Colon (tissue), 2 donors: ENCODE measurements around the gene ANO3.

Experiments
- FAIRE-seq: peaks from 2 replicates; lab custom pipeline; 2012; peaks lifted over from hg19 to GRCh38; lab: Jason Lieb, UNC
- donor health status: control.
- donor health status: control.

ANO3 gene

GRCh38 chr11:26359055-26359454 is 27.1 kb downstream of the ANO3 start:
- FAIRE-seq, result no peak

- FAIRE-seq, result no peak
Measured at GRCh38 chr11:26365284-26365683, 33.4 kb downstream of the ANO3 start.

- FAIRE-seq, result no peak
Measured at GRCh38 chr11:26377619-26378018, 45.7 kb downstream of the ANO3 start.

- FAIRE-seq, result no peak
Measured at GRCh38 chr11:26399336-26399735, 67.4 kb downstream of the ANO3 start.

- no peak for FAIRE-seq
Measured at GRCh38 chr11:26410706-26411366, 78.9 kb downstream of the ANO3 start.

GRCh38 chr11:26412955-26413354 is 81.0 kb downstream of the ANO3 start:
- no peak for FAIRE-seq

- no peak for FAIRE-seq
Measured at GRCh38 chr11:26418386-26418912, 86.5 kb downstream of the ANO3 start.

GRCh38 chr11:26420331-26420730 is 88.4 kb downstream of the ANO3 start:
- no peak for FAIRE-seq

- no peak for FAIRE-seq
Measured at GRCh38 chr11:26424255-26424654, 92.3 kb downstream of the ANO3 start.

GRCh38 chr11:26439854-26440253 is 107.9 kb downstream of the ANO3 start:
- FAIRE-seq, result no peak

GRCh38 chr11:26442131-26442530 is 110.2 kb downstream of the ANO3 start:
- no peak for FAIRE-seq

GRCh38 chr11:26443617-26444016 is 111.7 kb downstream of the ANO3 start:
- no peak for FAIRE-seq

- no peak for FAIRE-seq
Measured at GRCh38 chr11:26457636-26458035, 125.7 kb downstream of the ANO3 start.

- no peak for FAIRE-seq
Measured at GRCh38 chr11:26465274-26465673, 133.3 kb downstream of the ANO3 start.

- FAIRE-seq, result no peak
Measured at GRCh38 chr11:26467506-26467905, 135.6 kb downstream of the ANO3 start.

GRCh38 chr11:26470992-26471391 is 139.1 kb downstream of the ANO3 start:
- no peak for FAIRE-seq

- no peak for FAIRE-seq
Measured at GRCh38 chr11:26473216-26474194, 141.6 kb downstream of the ANO3 start.

- no peak for FAIRE-seq
Measured at GRCh38 chr11:26474401-26474800, 142.5 kb downstream of the ANO3 start.

GRCh38 chr11:26477396-26477795 is 145.5 kb downstream of the ANO3 start:
- FAIRE-seq, result no peak

- no peak for FAIRE-seq
Measured at GRCh38 chr11:26478710-26479109, 146.8 kb downstream of the ANO3 start.

- no peak for FAIRE-seq
Measured at GRCh38 chr11:26480041-26480440, 148.1 kb downstream of the ANO3 start.

- no peak for FAIRE-seq
Measured at GRCh38 chr11:26483108-26483507, 151.2 kb downstream of the ANO3 start.

GRCh38 chr11:26490546-26490945 is 158.6 kb downstream of the ANO3 start:
- no peak for FAIRE-seq
